GM21423 (cell line): ENCODE measurements around the gene KLHL29.

Experiments used
- ATAC-seq: cut with Tn5 transposase; IDR thresholded peaks from one replicate; pipeline ENCODE4 v1.9.1; 2021; ENCODE audit warnings: mild to moderate bottlenecking, moderate library complexity; ENCODE audit not compliant: unreplicated experiment

Gene KLHL29

GRCh38 chr2:23489471-23490322 is 104.7 kb downstream of the KLHL29 start:
- no peak for ATAC-seq

DNA sequence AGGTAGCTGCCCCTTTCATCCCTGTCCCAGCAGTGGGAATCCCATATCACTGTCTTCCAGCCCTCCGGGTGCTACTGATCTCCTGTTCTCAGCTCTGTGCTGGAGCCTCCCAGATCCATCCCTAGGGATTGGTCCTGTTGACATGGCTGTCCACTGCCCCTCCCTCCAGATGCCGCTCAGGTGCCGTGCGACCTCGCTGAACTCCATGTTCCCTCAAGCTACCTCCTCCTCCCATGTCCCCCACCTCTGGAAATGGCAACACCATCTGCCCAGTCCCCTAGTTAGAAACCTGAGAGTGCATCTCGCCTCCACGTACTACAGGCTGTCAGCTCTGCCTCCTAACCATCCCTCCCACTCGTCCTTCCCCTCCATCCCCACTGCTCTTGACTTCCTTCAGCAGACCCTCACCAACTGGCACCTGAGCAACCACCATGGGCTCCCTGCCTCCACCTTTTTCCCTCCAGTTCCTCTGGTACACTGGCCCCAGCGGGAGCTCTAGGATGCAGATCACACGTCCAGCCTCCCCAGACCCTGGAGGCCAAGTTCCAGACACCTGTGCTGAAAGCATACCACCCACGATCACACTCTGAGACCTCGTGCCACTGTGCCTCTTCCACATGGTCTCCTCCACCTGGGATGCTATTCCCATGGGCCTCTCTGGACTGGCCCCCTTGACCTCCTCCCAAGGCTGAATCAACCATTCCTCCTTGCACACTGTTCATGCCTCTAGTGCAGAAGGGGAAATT is 106.8 kb downstream of the KLHL29 start:
- ATAC-seq: no peak

DNA sequence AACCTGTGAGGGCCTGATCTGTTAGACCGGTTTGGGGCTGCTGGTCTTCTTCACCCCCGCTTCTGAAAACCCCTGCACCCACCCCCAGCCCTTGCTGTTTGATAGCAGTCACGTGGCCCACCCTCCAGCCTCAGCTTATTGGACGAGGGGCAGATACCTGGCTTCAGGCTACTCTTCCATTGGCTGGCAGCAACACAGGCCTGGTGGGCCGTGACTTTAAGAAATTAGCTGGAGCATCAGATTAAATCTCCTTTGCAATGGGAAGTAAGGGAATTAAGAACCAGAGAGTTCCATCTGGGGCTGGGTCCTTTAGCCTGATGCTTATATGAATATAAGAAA is 107.3 kb downstream of the KLHL29 start:
- ATAC-seq: no peak

- ATAC-seq: no peak
These were observed 107.9 kb downstream of the KLHL29 start for GRCh38 chr2:23492921-23493320.

DNA sequence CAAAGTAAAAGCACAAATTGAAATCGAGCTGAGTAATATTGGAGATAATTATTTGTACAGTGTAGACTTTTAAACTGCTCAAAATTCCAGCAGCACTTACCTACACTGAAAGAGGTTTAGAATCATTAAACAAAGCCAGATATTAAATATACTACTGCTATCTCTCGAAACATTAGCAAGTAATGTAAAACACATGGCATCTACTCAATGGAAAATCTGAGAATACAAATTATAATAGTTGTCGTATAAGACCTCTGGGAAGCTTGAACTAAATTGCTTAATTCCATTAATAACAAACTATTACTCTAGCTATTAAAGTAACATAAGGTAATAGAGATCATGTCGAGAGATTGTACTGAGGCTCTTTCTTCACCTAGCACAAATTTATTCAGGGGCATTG is 108.9 kb downstream of the KLHL29 start:
- no peak for ATAC-seq

DNA sequence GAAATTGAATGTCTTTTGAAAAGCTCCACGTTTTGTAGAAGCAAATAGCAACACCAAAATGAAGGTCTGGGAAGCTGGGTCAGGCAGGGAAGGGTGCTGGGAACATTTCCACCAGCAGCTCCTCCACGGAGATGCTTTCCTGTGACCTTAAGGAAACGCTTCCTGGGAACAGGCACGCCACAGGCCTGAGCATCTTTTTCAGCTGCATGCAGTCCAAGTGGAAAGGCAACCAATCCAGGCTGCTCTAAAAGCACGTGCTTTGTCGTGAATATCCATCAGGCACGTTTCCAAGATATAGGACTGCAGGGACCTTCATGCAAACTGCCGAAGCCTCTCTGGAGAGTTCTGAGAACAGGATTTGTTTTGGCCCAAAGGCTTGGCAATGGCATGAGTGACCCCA is 109.3 kb downstream of the KLHL29 start:
- ATAC-seq: no peak

DNA sequence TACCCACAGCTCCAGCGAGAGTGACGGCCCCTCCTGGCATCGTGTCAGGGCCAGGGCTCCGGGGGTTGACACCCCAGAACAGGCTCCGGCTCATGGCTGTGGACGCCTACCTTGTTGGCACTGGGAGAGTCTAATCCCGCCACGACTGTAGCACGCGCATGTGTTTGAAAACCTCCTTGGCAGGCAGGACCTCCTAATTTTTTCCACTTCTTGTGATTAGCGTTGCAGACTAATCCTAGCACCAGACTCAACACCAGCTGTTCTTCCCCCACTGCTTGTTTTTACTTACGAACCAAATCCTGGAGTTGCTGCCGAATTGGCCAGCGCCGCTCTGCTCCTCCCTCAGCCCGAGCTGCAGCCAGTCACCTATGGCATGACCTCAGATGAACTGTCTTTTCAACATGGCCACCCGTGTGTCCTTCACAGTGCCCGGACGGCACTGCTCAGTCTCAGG is 110.7 kb downstream of the KLHL29 start:
- ATAC-seq: no peak

DNA sequence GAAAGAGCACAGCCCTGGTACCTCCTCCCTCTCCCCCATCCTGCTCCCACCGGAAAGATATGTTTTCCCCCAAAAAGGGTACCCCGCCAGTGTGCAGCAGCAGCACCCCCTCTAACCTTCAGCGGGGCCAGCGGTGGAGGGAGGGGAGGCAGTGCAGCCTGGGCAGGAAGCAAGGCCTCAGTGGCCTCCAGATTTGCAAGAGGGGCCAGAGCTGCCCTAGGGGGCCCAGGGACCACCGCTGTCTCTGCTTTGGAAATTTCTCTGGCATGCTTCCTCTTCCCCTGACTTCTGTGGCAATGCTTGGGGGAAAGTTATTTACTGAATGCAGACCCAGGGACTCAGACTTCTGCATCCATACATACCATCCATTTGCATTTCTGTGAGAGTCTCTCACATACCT is 111.5 kb downstream of the KLHL29 start:
- ATAC-seq: no peak

- no peak for ATAC-seq
These were observed 112.1 kb downstream of the KLHL29 start for GRCh38 chr2:23497063-23497462.

GRCh38 chr2:23497536-23497935 is 112.6 kb downstream of the KLHL29 start:
- no peak for ATAC-seq

GRCh38 chr2:23498943-23499342 is 114.0 kb downstream of the KLHL29 start:
- ATAC-seq: no peak

- ATAC-seq: no peak
These were observed 114.5 kb downstream of the KLHL29 start for GRCh38 chr2:23499439-23499838.

DNA sequence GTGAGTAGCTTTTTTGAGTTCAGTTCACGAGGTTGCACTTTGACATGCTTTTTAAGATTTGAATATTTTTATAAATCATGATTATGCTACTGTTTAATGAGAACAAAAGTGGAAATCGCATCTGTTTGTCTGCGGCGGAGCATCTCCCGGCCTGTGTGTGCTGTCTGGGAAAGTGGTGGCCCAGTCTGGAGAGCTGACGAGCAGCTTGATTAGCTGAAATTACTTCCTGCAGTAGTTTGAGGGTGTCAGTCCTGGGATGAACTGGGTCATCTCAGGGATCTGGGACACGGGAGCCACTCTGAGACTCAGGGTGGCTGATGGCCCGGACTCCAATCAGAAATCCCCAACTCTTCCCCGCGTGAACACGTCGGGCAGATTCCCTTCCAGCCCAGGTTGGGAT is 115.9 kb downstream of the KLHL29 start:
- no peak for ATAC-seq

- no peak for ATAC-seq
These were observed 117.1 kb downstream of the KLHL29 start for GRCh38 chr2:23502096-23502495.

DNA sequence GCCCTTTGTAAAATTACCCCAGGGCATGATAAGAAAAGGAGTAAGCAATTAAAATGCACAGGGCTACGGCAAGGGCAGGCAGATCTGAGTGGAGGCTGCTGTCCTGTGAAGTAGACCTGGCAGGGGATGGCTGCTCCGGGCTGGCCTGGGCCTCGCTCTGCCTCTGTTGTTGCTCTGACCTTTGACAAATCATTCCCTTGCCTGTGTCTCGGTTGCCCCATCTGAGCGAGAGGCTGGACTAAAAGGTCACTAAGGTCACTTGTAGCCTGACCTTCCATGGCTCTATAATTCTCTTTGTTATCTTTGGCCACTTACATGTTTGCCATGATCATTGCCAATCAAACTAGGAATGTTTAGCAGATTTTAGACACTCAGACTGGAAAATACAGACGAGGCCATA is 118.1 kb downstream of the KLHL29 start:
- no peak for ATAC-seq

- ATAC-seq: no peak
These were observed 118.7 kb downstream of the KLHL29 start for GRCh38 chr2:23503682-23504081.

DNA sequence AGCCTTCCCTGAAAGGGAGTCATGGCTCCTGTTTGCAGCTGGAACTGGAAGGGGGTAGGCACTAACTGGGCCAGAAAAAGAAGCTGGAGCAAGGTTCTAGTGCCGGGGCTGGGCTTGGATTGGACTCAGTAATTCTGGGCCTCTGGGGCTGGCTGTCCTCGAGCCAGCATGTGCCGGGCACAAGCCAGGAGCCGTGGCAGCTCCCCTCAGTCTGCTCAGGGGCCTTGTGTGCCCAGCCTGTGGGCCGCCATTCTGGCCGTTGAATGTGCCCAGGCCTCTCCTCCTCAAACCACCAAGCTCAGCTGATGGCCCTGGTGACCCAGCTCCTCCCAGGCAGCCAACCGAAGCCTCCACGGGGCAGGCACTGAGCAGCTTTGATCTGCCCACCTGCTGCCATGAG is 119.6 kb downstream of the KLHL29 start:
- ATAC-seq: no peak

GRCh38 chr2:23505218-23505983 is 120.4 kb downstream of the KLHL29 start:
- ATAC-seq: no peak

DNA sequence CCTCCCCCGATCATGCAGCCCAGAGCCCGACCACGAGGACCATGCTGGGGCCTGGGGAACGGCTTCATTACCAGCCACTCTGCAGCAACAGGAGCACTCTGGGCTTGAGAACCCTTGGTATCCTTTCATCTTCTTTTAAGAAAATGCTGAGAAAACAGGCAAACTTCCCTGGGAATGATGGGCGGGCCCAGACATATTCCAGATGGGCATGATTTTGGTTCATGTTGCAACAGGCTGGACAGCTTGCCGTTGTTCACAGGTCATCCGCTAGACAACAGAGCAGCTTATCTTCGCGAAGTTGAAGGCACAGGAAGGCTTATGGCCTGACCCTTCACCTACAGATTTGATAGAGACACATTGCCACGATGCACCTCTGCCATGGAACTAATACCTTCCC is 121.0 kb downstream of the KLHL29 start:
- no peak for ATAC-seq

GRCh38 chr2:23506531-23507266 is 121.7 kb downstream of the KLHL29 start:
- no peak for ATAC-seq
